GM20000 (cell line): Measurements from ENCODE around the gene PAQR9.
A peak's percentile ranks its signal among the peaks of the same experiment; 100 is the strongest.

ENCODE experiments used
- DNase-seq: peaks from one replicate; pipeline ENCODE4 v3.0.0; 2012; ENCODE audit warnings: low spot score
- TF ChIP-seq, protein P1 (sequence below): IDR thresholded peaks from 2 replicates; pipeline ENCODE4 v1.5.1; 2012; ENCODE audit warnings: mild to moderate bottlenecking, control low read depth; ENCODE audit errors: extremely low read depth, missing control alignments

PAQR9 gene

DNA sequence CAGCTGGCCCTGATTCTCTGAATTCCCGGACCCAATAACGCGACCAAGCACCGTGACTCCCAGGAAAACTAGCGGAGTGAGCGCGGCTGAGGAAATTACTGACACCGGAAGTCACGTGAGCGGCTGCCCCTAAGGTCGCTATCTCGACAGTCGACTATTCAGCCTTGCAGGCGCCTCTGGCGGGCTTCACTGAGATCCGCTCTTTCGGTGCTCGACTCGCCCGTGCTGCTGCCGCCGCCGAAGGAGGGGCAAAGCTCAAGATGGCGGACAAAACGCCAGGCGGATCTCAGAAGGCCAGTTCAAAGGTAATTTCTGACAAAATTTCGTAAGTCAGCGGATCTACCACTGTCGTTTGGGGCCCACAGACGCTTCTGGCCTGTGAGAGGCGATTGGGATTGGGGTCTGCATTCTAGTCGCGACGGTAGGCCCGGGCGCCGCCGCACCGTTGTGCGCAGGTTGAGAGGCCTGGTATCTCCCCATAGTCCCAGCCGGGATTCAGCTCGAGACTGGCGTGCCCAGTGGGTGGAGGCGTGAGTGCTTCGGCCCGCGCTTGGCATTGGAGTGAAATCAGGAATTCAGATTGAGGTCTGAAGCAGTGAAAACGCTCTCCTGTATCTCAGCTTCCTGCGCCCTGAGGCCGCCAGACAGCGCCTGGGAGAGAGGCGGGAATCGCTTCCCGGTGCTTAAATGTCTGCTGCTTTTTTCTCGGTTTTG, 38.1 kb upstream of the PAQR9 start, which contains the start of gene U2SURP:
Gene U2SURP (plus strand): TSS at position 202 of the 714 bp plus-strand sequence. CDS start 59 bp downstream, at position 261.
- DNase-seq: peak; percentile 89
- TF ChIP-seq, protein P1, sequence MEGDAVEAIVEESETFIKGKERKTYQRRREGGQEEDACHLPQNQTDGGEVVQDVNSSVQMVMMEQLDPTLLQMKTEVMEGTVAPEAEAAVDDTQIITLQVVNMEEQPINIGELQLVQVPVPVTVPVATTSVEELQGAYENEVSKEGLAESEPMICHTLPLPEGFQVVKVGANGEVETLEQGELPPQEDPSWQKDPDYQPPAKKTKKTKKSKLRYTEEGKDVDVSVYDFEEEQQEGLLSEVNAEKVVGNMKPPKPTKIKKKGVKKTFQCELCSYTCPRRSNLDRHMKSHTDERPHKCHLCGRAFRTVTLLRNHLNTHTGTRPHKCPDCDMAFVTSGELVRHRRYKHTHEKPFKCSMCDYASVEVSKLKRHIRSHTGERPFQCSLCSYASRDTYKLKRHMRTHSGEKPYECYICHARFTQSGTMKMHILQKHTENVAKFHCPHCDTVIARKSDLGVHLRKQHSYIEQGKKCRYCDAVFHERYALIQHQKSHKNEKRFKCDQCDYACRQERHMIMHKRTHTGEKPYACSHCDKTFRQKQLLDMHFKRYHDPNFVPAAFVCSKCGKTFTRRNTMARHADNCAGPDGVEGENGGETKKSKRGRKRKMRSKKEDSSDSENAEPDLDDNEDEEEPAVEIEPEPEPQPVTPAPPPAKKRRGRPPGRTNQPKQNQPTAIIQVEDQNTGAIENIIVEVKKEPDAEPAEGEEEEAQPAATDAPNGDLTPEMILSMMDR: no peak

DNA sequence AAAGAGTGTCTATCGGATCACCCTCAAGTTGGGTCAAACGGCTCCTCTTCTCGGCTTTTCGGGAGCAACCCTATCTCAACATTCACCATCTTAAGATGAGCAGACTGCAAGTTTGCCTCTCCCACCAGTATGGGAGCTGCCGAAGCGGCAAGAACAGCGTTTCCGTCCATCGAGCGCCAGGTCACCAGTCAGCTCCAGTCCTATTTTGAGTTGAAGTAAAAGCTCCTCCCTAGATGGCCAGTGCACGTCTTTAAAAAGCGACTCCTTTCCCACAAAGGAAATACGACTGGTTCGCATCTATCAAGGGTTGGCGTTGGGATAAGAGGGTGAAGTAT, 37.5 kb upstream of the PAQR9 start:
- TF ChIP-seq, protein P1: no peak
- DNase-seq: peak; percentile 79

DNA sequence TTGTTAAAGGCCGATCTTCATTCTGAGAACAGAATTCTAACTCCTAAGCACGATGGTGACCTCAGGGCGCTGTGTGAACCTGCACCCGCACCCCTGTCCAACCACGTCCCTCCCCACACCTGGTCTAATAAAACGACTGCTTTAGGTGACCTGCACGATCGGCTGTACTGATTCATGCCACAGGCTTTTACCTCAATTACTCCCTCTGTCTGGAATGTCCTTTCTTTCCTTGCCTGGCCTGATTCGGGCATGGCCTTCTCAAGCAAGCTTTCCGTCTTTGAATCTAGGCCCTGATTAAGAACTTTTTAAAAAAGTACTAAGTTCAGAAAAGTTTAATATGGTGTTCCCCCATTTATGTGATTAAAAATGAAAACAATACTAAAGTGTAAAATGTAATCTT, 37.1 kb upstream of the PAQR9 start:
- TF ChIP-seq, protein P1: no peak
- DNase-seq: no peak

DNA sequence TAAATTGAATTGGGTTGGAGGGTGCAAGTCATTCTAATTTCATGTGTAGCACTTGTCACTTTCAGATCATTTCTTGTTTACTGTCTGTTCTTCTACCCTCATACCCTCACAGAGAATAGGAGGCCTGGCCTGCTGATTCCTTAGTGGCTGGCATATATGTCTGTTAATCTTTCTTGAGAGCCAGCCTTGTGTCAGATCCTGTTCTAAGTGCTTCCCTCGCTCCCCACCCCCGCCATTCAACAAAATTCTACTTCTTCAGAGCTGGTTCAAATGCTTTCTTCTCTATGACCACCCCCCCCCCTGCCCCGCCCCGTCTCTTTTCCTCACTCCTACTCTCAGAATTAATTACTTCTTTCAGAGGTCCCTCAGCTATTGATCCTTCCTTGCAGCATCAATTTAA, 36.4 kb upstream of the PAQR9 start:
- TF ChIP-seq, protein P1: no peak
- no peak for DNase-seq

DNA sequence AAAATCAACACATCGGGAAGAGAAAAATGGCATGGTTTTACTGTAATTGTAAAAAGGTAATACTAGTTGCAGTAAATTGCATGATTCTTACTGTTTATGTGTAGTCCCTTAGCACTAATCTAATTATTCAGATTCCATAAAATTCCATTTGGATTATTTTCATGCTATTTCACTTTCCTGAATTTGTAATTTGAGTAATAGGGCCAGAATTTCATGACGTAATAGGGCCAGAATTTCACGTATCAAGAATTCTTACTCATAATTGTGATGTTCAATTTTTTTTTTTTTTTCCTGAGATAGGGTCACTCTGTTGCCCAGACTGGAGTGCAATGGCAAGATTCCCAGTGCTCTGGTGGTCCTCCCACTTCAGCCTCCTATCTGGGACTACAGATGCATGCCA, 35.0 kb upstream of the PAQR9 start:
- TF ChIP-seq, protein P1: no peak
- no peak for DNase-seq

DNA sequence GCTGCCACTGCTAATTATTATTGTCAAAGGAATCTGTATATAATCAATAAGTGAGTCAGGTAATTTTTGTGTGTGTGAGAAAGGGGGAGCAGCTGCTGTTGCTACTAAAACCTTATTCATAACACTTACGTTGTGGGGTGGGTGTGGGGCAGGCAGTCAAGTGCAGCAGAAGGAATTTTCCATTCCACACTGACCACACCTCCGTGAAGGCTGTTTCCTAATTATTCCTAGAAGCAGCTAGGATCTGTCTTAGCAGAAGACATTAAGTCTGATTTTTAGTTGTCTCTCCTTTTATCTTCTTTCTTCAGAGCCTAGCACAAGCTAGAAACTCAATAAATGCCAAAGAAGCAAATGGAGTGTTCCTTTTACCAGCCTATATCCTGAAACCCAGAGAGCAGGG, 33.9 kb upstream of the PAQR9 start:
- no peak for DNase-seq
- TF ChIP-seq, protein P1: no peak

DNA sequence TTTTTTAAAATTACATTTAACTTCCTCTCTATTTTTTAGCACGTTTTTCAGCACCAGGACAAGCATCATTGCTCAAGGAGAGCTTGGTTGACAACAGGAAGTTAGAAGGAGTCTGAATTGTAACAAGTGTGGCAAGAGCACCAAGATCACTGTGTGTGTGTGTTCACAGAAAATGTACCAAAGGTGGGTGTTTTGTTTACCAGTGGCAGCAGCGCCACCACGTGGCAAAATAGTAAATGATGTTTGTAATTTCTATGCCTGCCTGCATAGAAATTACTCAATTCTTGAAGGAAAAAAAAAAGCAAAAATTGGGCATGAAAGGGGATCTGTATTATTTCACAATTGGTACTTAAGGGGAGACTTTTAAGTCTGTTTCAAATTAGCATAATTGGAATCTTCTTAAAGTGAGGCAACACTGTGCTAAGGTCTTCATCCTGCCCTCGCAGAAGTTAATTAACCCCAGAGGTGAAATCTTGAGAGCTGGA, 30.5 kb upstream of the PAQR9 start:
- TF ChIP-seq, protein P1: peak; percentile 88
- peak; percentile 55 for DNase-seq
